ENCODE results near the gene CTDSPL. TPM values are rescaled to one million over a fixed set of nuclear protein-coding genes. Genes with fewer than 3 reads are reported as not detected.

The CTDSPL gene
- total RNA-seq, 2 donors from 2014 or later = 75.0 to 76.7 TPM

- H3K27me3 ChIP-seq = no peaks in the 10 kb centered on the region
- H3K36me3 ChIP-seq = no peaks in the 10 kb centered on the region
- H3K9ac ChIP-seq (ENCODE audit: low read depth in 2 of 2, low read length in 2 of 2) = no peak overlapping the region
- H3K4me1 ChIP-seq = peaks cover 7% of the 10 kb centered on the region
- H3K4me3 ChIP-seq = no peak overlapping the region
- H3K9me3 ChIP-seq = no peaks in the 10 kb centered on the region
- H3K27ac ChIP-seq = no peak overlapping the region
- intact Hi-C loops (cut with DNase I) = no loop called here
- TF ChIP-seq, protein P1, sequence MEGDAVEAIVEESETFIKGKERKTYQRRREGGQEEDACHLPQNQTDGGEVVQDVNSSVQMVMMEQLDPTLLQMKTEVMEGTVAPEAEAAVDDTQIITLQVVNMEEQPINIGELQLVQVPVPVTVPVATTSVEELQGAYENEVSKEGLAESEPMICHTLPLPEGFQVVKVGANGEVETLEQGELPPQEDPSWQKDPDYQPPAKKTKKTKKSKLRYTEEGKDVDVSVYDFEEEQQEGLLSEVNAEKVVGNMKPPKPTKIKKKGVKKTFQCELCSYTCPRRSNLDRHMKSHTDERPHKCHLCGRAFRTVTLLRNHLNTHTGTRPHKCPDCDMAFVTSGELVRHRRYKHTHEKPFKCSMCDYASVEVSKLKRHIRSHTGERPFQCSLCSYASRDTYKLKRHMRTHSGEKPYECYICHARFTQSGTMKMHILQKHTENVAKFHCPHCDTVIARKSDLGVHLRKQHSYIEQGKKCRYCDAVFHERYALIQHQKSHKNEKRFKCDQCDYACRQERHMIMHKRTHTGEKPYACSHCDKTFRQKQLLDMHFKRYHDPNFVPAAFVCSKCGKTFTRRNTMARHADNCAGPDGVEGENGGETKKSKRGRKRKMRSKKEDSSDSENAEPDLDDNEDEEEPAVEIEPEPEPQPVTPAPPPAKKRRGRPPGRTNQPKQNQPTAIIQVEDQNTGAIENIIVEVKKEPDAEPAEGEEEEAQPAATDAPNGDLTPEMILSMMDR (IDR thresholded peaks at IDR 0.05) = no peak
- DNase-seq = no peak
Observed at GRCh38 chr3:37981348-37981664, 119.6 kb downstream of the CTDSPL start.

DNA sequence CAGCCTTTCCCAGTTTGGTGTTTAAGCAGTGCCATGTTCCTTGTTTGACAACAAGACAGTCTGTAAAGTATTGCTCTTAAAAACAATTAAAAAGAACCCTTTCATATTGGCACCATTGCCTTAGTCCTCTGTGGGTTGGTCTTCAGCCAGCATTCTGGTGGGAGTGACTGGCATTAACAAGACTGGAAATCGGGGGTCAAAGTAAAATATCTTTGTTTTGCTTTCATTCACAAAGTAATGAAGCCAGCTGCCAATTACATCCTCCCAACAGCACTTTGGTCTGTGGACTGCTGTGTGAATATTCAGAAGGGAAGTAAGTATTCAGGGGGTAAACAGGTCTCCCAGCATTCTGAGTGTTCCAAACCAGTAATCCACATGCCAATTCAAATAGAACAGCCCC lies 120.7 kb downstream of the CTDSPL start:
- Histone ChIP-seq H3K36me3 (no peaks in the 10 kb centered on the region), H3K4me3 (no peak overlapping the region), H3K9me3 (no peaks in the 10 kb centered on the region), H3K9ac (ENCODE audit: low read depth in 2 of 2, low read length in 2 of 2) (no peak overlapping the region), H3K27me3 (no peaks in the 10 kb centered on the region), H3K27ac (no peak overlapping the region), H3K4me1 (peaks cover 14% of the 10 kb centered on the region)
- TF ChIP-seq, protein P1 (IDR thresholded peaks at IDR 0.05) = no peak
- intact Hi-C loops (cut with DNase I) = no loop called here
- no peak for DNase-seq

GRCh38 chr3:37984051-37984450 lies 122.4 kb downstream of the CTDSPL start:
- Histone ChIP-seq H3K4me1 (peaks cover 22% of the 10 kb centered on the region), H3K27ac (no peak overlapping the region), H3K36me3 (no peaks in the 10 kb centered on the region), H3K27me3 (no peaks in the 10 kb centered on the region), H3K4me3 (no peak overlapping the region), H3K9me3 (no peaks in the 10 kb centered on the region), H3K9ac (ENCODE audit: low read depth in 2 of 2, low read length in 2 of 2) (no peak overlapping the region)
- intact Hi-C loops (cut with DNase I) = no loop called here
- TF ChIP-seq, protein P1 (IDR thresholded peaks at IDR 0.05) = no peak
- no peak for DNase-seq

DNA sequence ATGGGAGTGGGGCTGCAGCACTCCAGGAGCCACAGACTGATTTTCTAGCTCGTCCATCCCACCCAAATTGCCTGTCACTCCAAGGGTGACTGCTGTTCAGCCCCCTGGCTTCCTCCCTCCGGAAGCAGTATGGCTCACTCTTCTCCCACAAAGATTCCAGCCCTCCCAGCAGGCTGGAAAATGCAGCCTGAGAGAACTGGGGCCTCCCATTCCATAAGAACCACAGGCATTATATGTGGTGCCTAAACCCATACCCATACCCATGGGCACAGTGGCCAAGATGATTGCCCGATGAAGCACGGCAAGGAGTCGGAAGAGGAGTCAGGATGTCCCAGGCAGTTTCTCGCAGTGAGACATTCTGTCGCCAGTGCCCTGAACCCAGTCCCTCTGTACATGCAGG lies 122.9 kb downstream of the CTDSPL start:
- no peaks in the 10 kb centered on the region for H3K36me3 ChIP-seq
- no peak overlapping the region for H3K4me3 ChIP-seq
- TF ChIP-seq, protein P1 (IDR thresholded peaks at IDR 0.05) = no peak
- peak overlapping the region in 1 of 2 donors; percentile 71 for H3K9ac ChIP-seq (ENCODE audit: low read depth in 2 of 2, low read length in 2 of 2)
- no peaks in the 10 kb centered on the region for H3K27me3 ChIP-seq
- intact Hi-C loops (cut with DNase I) = no loop called here
- H3K27ac ChIP-seq = no peak overlapping the region
- DNase-seq = no peak
- peaks cover 22% of the 10 kb centered on the region for H3K4me1 ChIP-seq
- H3K9me3 ChIP-seq = no peaks in the 10 kb centered on the region

DNA sequence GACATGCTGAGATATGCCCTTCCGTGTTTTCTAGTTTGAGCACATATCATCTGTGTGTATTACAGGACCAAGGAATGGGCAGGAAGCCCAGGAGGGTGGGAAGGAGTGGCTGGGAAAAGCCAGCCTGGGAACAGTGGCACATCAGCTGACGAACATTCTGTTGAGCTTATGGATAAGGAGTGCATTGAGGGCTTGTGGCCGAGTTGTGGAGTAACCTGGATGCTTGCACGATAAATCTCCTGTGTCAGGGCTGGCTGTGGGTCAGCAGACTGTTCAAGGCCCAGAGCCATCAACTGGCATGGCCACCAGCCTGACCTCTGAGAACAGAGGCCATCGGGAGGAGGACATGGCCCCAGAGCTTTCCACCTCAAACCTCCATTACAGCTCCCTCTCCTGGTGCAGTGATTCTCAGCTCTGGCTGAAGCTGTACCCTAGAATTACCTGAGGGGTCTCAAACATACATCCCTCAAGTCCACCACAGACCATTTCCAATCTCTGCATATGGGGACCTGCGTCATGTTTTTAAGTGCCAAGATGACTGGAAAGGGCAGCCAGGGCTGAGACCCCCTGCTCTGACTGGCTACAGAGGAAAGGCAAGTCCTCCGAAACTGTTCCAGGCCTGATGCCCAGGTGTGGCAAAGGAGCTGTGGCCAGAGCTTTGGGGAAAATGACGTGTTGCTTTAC lies 124.1 kb downstream of the CTDSPL start:
- Histone ChIP-seq H3K27me3 (no peaks in the 10 kb centered on the region), H3K27ac (peak overlapping the region; percentile 91), H3K9me3 (no peaks in the 10 kb centered on the region), H3K36me3 (no peaks in the 10 kb centered on the region), H3K4me1 (peaks cover 22% of the 10 kb centered on the region), H3K9ac (ENCODE audit: low read depth in 2 of 2, low read length in 2 of 2) (peak overlapping the region; percentile 15 to 71), H3K4me3 (no peak overlapping the region)
- intact Hi-C loops (cut with DNase I) = no loop called here
- peak; percentile 84 for DNase-seq
- TF ChIP-seq, protein P1 (IDR thresholded peaks at IDR 0.05) = no peak
